NCI-H1417 (cell line): ENCODE measurements around the gene HPCA.
"Not testable (repeated sequence)": the region's sequence is repeated elsewhere in the genome, so short reads cannot be mapped to it uniquely, and the experiment has no call there.

Source experiments
- DNase-seq, 3 experiments: peaks; one replicate each; lab custom pipeline; 2025; lab: John Stamatoyannopoulos, UW

Gene HPCA

DNA sequence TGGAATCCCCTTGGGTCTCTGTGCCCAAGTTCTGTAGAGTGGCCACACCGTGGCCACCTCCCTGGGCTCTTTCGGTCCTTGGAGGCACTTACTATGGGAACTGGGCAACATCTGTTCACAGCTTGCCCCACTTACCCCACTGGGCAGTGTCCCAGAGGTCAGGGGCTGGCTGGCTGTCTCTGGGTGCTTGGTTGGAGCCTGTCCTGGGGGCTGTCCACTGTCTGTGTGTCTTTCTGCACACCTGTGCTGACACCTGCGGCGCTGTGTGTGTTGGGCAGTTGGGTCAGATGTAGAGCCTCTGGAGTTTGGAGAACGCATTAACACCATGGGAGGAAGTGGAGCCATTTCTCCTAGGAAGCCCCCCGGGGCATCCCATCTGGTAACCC, 16.2 kb downstream of the HPCA start:
- no peak for DNase-seq

- no peak for DNase-seq
Observed at GRCh38 chr1:32903991-32904785, 17.9 kb downstream of the HPCA start.

DNA sequence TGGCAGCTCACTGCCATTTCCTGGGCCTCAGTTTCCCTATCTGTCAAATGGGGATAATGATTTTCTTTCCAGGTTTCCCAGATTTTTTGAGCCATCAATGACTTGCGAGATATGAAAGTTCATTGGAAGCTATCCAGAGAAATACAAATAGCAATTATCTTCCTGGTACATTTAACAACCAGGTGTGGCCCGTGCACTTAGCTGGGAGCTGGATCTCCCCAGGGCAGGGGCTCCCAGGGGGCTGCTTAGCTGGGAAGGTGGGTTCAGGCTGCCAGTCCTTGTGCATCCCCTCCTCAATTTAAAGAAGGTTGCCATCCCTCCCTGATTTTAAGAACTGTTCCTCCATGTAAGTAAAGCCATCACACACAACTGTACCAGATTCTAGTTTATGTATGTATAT, 18.5 kb downstream of the HPCA start:
- peak in 1 of 3 experiments; percentile 43 for DNase-seq

GRCh38 chr1:32905588-32905987, 19.3 kb downstream of the HPCA start:
- DNase-seq = not testable (repeated sequence)

DNA sequence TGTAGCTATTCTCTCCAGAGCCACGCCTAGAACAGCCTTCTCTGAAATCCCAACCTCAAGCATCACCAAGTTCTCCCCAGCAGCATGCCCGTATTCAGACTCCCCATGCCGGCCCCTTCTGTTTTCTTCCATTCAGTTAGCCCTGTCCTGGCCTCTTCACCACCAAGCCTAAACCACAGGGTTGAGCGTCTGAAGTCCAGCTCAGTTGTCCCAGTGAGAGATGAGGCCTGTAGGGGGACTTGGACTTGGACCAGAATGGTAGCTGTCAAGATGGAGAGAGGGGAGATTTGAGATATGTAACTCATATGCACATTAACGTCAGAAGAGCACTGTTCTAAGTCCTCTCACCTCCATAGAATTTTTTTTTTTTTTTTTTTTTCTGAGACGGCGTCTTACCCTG, 20.4 kb downstream of the HPCA start:
- DNase-seq = no peak

DNA sequence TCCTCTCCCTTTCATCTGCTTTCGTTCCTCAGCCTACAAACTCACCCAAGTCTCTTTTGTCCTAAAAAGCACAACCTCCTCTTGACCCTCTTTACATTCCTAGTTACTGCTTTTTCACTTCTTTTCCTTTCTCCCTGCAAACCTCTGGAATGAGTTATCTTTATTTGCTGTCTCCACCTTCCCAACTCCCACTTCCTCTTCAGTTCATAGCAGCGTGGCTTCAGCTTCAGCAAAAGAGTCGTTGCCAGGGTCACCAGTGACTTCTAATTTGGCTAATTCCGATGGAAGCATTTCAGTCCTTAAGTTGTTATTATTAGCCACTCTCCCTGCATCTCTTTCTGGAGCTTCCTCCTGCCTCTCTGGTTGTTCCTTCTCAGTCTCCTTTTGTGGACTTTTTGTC, 21.1 kb downstream of the HPCA start:
- peak in 1 of 3 experiments; percentile 8 for DNase-seq

GRCh38 chr1:32910319-32910718, 24.0 kb downstream of the HPCA start:
- no peak for DNase-seq

- DNase-seq = no peak
Observed at GRCh38 chr1:32915766-32916706, 29.7 kb downstream of the HPCA start.

DNA sequence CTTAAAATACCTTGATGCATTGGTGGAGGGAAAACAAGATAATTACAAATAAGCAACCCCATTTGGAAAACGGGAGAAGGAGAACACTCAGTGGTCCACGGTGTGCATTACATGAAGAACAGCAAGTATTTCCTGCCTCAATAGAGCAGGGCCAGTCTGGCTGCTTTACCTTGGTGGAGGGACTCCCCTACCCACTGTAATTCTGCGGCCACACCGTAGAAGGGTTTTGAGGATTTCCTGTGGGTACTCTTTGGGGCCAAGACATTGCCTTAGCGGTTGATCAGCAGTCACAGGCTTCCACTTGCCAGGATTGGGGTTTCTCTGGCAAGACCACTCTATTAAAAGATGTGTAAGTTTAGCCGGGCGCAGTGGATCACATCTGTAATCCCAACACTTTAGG, 31.2 kb downstream of the HPCA start:
- no peak for DNase-seq

DNA sequence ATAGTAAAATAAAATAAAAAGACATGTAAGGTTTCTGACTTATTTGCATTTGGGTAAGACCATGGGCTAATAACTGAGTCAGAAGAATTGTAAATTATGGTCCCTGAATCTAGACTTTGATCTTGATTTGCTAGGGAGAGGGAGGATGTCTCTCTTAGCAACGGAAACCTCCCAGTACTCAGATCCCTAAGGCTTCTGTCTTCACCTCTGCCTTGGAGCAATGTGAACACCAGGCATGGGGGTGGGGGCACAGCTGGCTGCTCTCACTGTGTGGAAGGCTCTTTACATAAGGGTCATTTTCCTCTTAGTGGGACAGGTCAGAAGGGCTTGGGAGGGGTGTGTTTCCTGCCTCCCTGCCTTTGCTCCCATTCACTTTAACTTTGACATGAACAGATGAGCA, 31.9 kb downstream of the HPCA start:
- DNase-seq = no peak

DNA sequence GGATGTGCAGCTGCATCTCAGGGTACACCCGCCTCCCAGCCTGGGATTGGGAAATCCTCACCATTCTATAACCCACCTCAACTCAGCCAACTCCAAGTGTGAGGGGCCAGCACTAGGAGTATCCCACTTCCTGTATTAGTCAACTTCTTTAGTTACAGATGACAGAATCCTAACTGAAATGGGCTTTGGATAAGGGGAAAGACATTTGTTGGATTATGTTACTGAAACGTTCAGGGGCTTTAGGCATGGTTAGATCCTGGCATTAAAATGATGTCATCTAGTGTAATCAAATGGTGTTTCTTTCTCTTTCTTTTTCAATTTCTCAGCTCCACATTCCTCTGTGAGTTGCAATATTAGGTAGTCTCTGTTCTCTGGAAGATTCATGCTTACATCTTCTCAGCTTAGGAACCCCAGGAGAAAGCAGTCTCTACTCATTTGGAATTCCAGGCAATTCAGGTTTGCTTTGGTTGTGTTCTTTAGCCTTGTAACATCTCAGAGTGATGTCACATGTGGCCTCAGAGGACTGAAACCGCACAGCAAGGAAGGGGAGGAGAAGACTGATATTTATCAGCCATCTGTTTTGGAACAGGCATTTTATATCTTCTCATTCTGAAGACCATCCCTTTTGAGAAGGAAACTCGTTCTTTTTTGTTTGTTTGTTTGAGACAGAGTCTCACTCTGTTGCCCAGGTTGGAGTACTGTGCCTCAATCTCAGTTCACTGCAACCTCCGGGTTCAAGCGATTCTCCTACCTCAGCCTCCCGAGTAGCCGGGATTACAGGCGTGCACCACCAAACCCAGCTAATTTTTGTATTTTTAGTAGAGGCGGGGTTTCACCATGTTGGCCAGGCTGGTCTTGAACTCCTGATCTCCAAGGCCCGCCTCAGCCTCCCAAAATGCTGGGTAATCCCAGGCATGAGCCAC, 33.8 kb downstream of the HPCA start:
- no peak for DNase-seq

DNA sequence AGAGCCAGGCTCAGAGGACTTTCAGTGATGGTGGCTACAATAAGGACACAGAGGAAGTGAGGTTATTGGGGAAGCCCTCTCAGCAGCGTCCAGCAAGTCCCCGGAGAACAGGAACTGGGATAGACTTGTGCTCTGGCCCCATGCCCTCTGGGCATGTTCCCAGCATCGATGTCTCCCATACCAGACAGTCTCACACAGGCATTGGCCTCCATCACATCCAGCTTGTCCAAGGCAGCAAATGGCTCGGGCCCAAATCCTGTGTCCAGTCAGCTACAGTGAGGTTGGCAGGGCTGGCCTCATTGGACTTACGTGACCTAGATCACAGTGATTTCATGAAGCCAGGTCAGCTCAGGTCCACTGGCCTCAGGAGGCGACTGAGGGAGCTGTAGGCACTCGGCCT, 34.5 kb downstream of the HPCA start:
- no peak for DNase-seq

- peak in 2 of 3 experiments; percentile 9 to 13 for DNase-seq
Observed at GRCh38 chr1:32924881-32925344, 38.6 kb downstream of the HPCA start.

- DNase-seq = peak in 2 of 3 experiments; percentile 25 to 40
Observed at GRCh38 chr1:32925403-32926162, 39.3 kb downstream of the HPCA start.

GRCh38 chr1:32926562-32926961, 40.3 kb downstream of the HPCA start:
- DNase-seq = no peak

- no peak for DNase-seq
Observed at GRCh38 chr1:32927441-32927840, 41.1 kb downstream of the HPCA start.

DNA sequence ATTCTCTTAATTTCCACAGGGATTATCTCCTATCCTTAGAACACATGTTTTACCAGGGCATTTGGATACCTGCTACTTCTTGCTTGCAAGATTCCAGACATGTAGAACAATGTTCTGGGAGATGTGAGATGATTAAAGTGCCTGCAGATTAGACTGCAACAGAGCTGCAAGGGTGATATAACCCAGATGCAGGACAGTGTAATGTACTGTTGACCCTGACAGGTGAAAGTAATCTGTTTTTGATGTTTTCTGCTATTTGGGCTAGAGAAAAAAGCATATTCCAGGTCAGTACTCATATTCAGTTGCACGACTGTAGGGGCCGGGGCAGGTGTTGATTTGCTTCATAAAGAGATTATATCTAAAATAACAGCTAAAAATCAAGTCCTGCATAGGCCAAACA, 42.0 kb downstream of the HPCA start:
- no peak for DNase-seq

- no peak for DNase-seq
Observed at GRCh38 chr1:32928715-32929114, 42.4 kb downstream of the HPCA start.

- no peak for DNase-seq
Observed at GRCh38 chr1:32929366-32929765, 43.1 kb downstream of the HPCA start.

- no peak for DNase-seq
Observed at GRCh38 chr1:32931760-32932159, 45.5 kb downstream of the HPCA start.

- no peak for DNase-seq
Observed at GRCh38 chr1:32933742-32934322, 47.5 kb downstream of the HPCA start.
